Measurements from ENCODE around the gene ENPP7. TPM values are rescaled to one million over a fixed set of nuclear protein-coding genes. Genes with fewer than 3 reads are reported as not detected.
A peak's percentile ranks its signal among the peaks of the same experiment; 100 is the strongest.

ENPP7 gene
- total RNA-seq, 1 experiment from 2014 or later = not detected

DNA sequence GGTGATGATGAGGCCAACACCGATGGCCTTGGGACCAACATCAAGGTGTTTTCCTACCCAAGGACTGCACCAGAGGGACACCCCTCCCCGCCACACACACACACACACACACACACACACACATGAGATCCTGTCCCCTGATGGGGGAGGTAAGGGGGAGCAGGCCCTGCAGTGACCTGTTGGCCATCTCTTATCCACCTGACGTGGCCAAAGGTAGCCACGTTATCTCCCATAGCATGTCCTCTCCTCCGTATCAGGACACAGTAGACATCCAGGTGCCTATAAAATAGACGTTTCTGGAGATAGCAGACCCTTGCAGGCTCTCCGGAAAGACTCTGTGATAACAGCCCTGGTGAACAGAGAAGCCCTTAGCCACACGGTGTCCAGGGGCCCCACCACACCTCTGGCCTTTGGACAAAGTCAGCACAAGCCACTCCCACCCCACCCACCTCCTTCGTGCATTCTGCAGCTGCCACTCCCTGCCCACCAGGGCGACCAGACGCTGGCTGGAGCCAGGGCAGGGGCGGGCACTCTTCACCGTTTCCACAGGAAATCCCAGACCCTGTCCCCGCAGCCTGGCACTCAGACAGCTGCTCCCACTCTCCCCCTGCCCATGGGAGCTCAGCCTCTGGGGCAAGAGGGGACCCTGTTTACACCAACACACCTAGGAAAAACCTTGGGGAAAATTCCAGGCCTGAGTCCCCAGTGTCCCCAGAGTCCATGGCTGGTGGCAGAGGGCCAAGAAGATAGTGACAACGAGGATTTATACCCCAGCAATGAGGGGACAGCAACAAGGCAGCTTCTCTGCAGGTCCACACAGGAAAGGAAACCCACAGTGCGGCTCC, 15.4 kb upstream of the ENPP7 start:
- intact Hi-C loops (cut with micrococcal nuclease) = no loop called here
- TF ChIP-seq ZFX (IDR thresholded peaks at IDR 0.05) (no peak), POLR2AphosphoS5 (IDR thresholded peaks at IDR 0.05; ENCODE audit: low read depth, low read length) (no peak), TCF7L2 (IDR thresholded peaks at IDR 0.05; ENCODE audit: borderline replicate concordance, extremely low read depth, insufficient read depth, insufficient read length) (no peak), JUND (IDR thresholded peaks at IDR 0.05) (no peak), CEBPB (IDR thresholded peaks at IDR 0.05; ENCODE audit: low read depth) (no peak), EZH2 (IDR thresholded peaks at IDR 0.05) (no peak), YY1 (IDR thresholded peaks at IDR 0.05; ENCODE audit: extremely low read depth, insufficient replicate concordance, low read depth, low read length) (no peak), ZNF274 (IDR thresholded peaks at IDR 0.05; ENCODE audit: low read depth, low read length) (no peak), ELF1 (IDR thresholded peaks at IDR 0.05; ENCODE audit: borderline replicate concordance, low read depth) (no peak), SRF (IDR thresholded peaks at IDR 0.05; ENCODE audit: low read depth) (no peak), CBX3 (IDR thresholded peaks at IDR 0.05; ENCODE audit: low read depth) (no peak), POLR2A (IDR thresholded peaks at IDR 0.05; ENCODE audit: borderline replicate concordance, extremely low read depth, insufficient read depth, insufficient read length) (no peak)
- TF ChIP-seq, protein P1, sequence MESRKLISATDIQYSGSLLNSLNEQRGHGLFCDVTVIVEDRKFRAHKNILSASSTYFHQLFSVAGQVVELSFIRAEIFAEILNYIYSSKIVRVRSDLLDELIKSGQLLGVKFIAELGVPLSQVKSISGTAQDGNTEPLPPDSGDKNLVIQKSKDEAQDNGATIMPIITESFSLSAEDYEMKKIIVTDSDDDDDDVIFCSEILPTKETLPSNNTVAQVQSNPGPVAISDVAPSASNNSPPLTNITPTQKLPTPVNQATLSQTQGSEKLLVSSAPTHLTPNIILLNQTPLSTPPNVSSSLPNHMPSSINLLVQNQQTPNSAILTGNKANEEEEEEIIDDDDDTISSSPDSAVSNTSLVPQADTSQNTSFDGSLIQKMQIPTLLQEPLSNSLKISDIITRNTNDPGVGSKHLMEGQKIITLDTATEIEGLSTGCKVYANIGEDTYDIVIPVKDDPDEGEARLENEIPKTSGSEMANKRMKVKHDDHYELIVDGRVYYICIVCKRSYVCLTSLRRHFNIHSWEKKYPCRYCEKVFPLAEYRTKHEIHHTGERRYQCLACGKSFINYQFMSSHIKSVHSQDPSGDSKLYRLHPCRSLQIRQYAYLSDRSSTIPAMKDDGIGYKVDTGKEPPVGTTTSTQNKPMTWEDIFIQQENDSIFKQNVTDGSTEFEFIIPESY (IDR thresholded peaks at IDR 0.05; ENCODE audit: extremely low read depth, insufficient replicate concordance, low read length) = no peak
- TF ChIP-seq, protein P2, sequence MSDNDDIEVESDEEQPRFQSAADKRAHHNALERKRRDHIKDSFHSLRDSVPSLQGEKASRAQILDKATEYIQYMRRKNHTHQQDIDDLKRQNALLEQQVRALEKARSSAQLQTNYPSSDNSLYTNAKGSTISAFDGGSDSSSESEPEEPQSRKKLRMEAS (IDR thresholded peaks at IDR 0.05) = no peak
- TF ChIP-seq, protein P3, sequence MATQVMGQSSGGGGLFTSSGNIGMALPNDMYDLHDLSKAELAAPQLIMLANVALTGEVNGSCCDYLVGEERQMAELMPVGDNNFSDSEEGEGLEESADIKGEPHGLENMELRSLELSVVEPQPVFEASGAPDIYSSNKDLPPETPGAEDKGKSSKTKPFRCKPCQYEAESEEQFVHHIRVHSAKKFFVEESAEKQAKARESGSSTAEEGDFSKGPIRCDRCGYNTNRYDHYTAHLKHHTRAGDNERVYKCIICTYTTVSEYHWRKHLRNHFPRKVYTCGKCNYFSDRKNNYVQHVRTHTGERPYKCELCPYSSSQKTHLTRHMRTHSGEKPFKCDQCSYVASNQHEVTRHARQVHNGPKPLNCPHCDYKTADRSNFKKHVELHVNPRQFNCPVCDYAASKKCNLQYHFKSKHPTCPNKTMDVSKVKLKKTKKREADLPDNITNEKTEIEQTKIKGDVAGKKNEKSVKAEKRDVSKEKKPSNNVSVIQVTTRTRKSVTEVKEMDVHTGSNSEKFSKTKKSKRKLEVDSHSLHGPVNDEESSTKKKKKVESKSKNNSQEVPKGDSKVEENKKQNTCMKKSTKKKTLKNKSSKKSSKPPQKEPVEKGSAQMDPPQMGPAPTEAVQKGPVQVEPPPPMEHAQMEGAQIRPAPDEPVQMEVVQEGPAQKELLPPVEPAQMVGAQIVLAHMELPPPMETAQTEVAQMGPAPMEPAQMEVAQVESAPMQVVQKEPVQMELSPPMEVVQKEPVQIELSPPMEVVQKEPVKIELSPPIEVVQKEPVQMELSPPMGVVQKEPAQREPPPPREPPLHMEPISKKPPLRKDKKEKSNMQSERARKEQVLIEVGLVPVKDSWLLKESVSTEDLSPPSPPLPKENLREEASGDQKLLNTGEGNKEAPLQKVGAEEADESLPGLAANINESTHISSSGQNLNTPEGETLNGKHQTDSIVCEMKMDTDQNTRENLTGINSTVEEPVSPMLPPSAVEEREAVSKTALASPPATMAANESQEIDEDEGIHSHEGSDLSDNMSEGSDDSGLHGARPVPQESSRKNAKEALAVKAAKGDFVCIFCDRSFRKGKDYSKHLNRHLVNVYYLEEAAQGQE (IDR thresholded peaks at IDR 0.05; ENCODE audit: low read depth) = no peak
- Histone ChIP-seq H3K9ac (ENCODE audit: low read length) (no peak overlapping the region), H3K4me2 (ENCODE audit: low read length) (0 out of 2 replicates have a peak overlapping the region, but pooled peaks have one; percentile 14), H3K4me1 (ENCODE audit: control insufficient read depth in 1 of 2, insufficient read depth in 2 of 2, low read length in 2 of 2) (peaks cover 0 to 6% of the 10 kb centered on the region in 2 experiments; a peak in 1 of 4 replicates), H3K9me3 (ENCODE audit: control insufficient read depth in 1 of 2, insufficient read depth in 1 of 2, low read depth in 1 of 2, low read length in 2 of 2) (no peaks in the 10 kb centered on the region), H2AFZ (ENCODE audit: low read depth, low read length, poor library complexity, severe bottlenecking) (no peak overlapping the region), H3K9me2 (ENCODE audit: insufficient read depth) (no peaks in the 10 kb centered on the region), H3K27ac (ENCODE audit: low read depth, low read length) (no peak overlapping the region), H3K36me3 (ENCODE audit: control insufficient read depth in 1 of 2, insufficient read depth in 2 of 2, low read length in 2 of 2) (no peaks in the 10 kb centered on the region), H3K4me3 (replicated peaks in 1 of 2; ENCODE audit: low read depth in 1 of 2, low read length in 2 of 2) (no peak overlapping the region), H4K20me1 (ENCODE audit: insufficient read depth) (no peaks in the 10 kb centered on the region), H3K27me3 (ENCODE audit: insufficient read depth, low read length) (no peaks in the 10 kb centered on the region), H3K79me2 (ENCODE audit: insufficient read depth, low read length) (no peaks in the 10 kb centered on the region)
- RAD21 ChIA-PET (ENCODE audit: low non-redundant PET in 1 of 2, low total read pairs in 2 of 2, uncharacterized antibody in 2 of 2, unreplicated experiment in 2 of 2) = no interaction called here
- ATAC-seq (peak; percentile 57), DNase-seq (ENCODE audit: low read depth, low spot score) (no peak)
- POLR2A ChIA-PET = no interaction called here
- no TSS peak for BruUV-seq (replicated peaks)
- CTCF ChIA-PET = no interaction called here
